GM21381 (cell line): ENCODE results near the gene PIP5K1B.

Experiments used
- ATAC-seq: cut with Tn5 transposase; IDR thresholded peaks from one replicate; pipeline ENCODE4 v1.9.1; 2021; ENCODE audit warnings: mild to moderate bottlenecking, moderate library complexity; ENCODE audit not compliant: unreplicated experiment

PIP5K1B gene

GRCh38 chr9:68844157-68844556 is 139.1 kb downstream of the PIP5K1B start:
- ATAC-seq: no peak

GRCh38 chr9:68844631-68845612 is 139.9 kb downstream of the PIP5K1B start:
- ATAC-seq: peak; percentile 65

- peak; percentile 48 for ATAC-seq
Observed at GRCh38 chr9:68847765-68848164, 142.7 kb downstream of the PIP5K1B start.

DNA sequence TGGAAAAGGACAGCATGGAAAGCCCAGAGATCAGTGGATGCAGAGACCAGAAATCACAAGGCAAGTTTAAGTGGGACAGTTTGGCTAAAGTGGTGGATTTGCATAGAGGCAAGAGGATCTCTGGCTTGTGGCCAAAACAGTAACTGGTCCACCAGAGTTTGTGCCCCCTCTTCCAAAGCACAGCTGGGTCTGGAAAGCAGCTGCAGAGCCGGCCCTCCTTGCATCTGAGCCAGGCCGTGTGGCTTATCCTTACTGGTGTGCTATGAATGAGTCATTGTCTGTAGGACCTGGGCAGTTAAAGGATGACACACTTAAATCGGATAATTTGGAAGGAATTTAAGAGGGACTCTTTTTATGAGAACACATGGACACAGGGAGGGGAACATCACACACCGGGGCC is 146.6 kb downstream of the PIP5K1B start:
- ATAC-seq: no peak

GRCh38 chr9:68852941-68853340 is 147.9 kb downstream of the PIP5K1B start:
- no peak for ATAC-seq

- ATAC-seq: no peak
Observed at GRCh38 chr9:68859347-68859746, 154.3 kb downstream of the PIP5K1B start.

- no peak for ATAC-seq
Observed at GRCh38 chr9:68860419-68860818, 155.4 kb downstream of the PIP5K1B start.

GRCh38 chr9:68861436-68861835 is 156.4 kb downstream of the PIP5K1B start:
- no peak for ATAC-seq

DNA sequence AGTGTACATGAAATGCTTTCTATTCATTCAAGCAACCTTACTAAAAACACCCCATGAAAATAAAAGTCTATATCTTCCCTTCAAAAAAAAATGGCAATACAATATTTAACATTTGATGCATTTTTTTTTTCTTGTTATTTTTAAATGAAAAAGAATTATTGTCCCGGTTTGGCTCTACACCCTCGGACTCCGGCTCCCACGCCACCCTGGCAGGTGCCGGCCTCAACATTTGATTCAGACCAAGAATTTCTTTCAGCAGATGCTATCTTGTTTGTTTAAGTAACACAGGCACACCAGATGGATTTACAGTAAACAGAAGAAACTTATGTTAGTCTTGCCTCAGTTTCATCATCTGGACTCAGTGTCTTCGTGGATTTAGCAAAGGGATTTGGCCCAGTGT is 162.0 kb downstream of the PIP5K1B start:
- no peak for ATAC-seq

DNA sequence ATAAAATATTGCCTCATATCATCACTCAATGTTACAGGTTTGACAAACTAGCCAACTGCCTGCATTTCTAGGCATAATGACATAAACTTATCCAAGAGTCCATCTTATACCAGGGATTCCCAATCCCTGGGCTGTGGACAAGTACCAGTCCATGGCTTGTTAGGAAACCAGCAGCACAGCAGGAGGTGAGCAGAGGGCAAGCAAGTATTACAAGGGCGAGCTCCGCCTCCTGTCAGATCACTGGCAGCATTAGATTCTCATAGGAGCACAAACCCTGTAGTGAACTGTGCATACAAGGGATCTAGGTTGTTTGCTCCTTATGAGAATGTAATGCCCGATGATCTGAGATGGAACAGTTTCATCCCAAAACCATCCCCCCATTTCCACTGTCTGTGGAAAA is 164.0 kb downstream of the PIP5K1B start:
- ATAC-seq: no peak

DNA sequence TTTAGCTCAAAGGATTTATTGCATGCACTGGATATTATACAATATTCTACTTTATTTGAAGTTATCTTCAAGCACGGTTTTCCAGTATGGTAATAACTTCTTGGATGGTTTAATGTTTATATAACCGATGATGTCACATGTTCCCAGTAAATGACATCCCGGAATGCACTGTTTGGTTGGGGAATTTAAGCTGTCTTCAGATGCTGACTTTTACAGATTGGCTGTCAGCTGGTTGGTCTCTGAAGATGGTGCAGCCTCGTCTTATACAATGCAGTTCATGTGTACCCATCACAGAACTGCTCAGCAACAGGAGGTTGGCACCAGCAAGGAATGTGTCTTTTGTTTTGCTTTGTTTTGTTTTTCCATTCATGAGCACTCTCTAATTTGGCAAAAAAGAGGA is 165.0 kb downstream of the PIP5K1B start:
- ATAC-seq: no peak

DNA sequence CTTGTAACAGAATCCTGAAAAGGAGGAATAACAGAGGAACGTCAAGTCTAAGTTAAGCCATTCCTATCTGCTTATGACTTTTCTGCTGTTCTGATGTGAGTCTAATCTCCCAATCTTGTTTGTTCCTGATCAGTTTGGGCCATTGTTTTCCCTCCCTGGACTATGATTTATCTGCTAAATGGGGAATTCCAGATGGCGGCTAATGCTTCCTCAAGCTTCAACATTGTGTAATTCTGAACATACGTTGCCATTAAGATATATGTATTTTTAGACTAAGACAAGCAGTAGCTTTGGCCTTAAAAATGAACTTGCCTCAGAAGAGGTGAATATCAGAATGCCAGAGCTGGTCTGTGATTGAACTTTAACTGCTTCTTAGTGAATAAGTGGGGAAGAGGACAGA is 166.2 kb downstream of the PIP5K1B start:
- no peak for ATAC-seq

GRCh38 chr9:68872026-68872501 is 167.0 kb downstream of the PIP5K1B start:
- ATAC-seq: no peak

DNA sequence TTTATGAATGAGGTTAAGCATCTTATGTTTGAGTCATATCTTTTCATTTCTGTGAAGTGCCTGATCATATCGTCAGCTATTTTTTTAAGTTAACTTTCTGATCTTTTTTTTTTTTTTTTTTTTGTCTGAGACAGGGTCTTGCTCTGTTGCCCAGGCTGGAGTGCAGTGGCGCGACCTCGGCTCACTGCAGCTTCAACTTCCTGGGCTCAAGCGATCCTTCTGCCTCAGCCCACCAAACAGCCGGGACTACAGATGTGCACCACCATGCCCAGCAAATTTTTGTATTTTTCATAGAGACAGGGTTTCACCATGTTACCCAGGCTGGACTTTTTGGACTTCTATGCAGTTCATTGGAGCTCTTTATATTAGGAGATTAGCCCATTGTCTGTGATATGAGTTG is 168.1 kb downstream of the PIP5K1B start:
- ATAC-seq: no peak

- no peak for ATAC-seq
Observed at GRCh38 chr9:68876273-68876672, 171.2 kb downstream of the PIP5K1B start.

DNA sequence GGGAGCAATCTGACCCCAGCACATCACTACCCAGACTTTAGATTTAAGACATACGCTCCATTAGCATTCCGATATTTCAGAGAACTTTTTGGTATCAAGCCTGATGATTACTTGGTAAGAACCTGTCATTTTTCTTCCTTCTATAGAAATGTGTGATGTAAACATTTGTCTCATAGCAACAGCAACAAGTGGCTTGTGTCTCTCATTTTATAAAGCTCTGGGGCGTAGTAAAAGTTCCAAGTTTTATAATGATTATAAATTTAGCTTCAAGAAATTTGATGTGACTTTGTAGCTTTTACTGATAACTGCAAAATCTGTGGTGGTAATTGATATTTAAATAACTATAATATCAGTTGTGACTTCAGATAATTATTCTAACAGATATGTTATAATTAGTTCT is 171.6 kb downstream of the PIP5K1B start:
- ATAC-seq: no peak

DNA sequence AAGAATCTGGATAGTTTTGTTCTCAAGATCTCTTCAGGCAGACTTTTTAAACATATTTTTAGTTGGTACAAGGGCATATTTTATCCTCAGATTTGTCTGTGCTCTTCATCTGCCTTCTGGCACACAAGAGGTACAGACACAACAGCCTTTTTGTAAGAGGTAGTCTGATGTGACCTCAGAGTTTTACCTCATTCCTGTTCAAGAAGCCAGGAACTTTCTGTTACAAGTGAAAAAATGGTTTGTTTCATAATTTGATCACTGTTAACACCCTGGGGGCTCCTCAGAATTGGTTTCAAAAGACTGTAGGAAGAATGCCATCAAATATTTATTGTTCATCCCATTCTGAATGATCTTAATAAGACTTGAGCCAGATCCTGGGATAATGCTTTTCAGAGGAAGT is 172.2 kb downstream of the PIP5K1B start:
- ATAC-seq: no peak

DNA sequence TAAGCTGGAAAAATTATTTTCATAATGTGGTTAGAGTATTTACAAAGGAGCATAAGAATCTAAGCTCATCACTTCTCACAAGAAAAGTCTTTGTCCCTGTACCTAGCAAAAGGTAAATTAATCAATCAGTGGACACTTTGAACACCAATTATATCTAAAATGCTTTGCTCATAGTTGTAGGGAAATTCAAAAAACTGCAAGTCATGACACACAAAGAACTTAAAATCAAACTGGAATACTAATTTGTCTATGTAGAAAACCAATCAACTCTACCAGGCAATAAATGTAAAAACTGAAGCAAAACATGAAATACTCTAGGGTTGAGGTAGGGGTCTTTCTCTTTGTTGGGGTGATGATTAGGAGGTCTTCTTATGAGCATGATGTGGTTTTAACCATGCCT is 173.4 kb downstream of the PIP5K1B start:
- no peak for ATAC-seq

DNA sequence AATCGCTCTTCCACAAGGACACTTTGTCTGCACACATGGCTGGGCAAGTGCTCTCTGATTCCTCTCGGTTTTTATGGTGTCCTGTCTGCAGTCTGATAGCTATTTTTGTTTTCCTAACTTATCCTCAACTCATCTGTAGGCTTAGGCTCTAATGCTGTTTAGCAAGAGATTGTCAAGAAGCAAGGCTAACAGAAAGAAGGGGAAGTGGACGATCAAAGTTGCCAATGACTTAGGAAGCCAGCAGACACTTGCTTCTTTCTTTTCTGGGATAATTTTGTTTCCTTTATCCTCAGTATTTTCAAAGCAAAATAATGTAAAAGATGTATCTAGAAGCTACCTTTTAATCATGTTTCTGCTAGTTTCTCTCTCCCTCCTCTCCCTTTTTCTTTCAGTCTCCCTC is 178.2 kb downstream of the PIP5K1B start:
- no peak for ATAC-seq

- ATAC-seq: no peak
Observed at GRCh38 chr9:68887232-68887631, 182.2 kb downstream of the PIP5K1B start.

- no peak for ATAC-seq
Observed at GRCh38 chr9:68894502-68894901, 189.5 kb downstream of the PIP5K1B start.

DNA sequence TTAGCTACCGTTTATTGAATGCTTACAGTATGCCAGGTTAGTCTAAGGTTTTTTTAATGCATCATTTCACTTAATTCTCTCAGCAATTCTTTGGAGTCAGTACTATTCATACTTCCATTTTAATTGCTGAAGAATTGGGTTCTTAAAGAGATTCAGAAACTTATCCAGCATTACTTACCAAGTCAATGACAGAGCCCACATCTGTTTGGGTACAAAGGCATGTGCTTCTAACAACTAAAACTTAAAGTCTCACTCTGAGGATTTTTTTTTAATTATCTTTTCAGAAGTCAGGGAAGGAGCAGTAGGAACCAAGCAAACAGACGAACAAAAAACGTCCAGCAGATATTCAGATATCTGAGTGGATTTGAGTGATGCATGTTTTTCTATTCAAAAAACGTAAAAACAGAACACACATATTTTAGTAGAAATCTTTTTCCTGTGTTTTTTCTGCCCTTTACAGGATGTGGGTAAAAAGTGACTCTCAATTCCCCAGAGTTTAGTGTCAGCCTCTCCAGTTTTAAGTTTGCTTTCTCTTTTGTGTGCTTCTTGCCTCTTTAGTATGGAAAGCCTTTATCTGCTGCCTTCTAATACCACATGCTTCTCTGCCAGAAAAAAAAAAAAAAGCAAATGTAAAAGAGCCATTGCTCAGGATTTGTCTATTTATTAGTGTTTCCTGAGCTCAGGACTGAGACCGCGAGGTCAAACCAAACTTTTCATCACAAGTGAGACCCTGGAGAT is 190.9 kb downstream of the PIP5K1B start:
- ATAC-seq: peak; percentile 86
